HG02642 (cell line): Measurements from ENCODE around the gene TUBA4B.

Experiments
- ATAC-seq: cut with Tn5 transposase; IDR thresholded peaks from one replicate; pipeline ENCODE4 v1.9.1; 2021; ENCODE audit warnings: mild to moderate bottlenecking; ENCODE audit not compliant: unreplicated experiment, poor library complexity

TUBA4B gene

DNA sequence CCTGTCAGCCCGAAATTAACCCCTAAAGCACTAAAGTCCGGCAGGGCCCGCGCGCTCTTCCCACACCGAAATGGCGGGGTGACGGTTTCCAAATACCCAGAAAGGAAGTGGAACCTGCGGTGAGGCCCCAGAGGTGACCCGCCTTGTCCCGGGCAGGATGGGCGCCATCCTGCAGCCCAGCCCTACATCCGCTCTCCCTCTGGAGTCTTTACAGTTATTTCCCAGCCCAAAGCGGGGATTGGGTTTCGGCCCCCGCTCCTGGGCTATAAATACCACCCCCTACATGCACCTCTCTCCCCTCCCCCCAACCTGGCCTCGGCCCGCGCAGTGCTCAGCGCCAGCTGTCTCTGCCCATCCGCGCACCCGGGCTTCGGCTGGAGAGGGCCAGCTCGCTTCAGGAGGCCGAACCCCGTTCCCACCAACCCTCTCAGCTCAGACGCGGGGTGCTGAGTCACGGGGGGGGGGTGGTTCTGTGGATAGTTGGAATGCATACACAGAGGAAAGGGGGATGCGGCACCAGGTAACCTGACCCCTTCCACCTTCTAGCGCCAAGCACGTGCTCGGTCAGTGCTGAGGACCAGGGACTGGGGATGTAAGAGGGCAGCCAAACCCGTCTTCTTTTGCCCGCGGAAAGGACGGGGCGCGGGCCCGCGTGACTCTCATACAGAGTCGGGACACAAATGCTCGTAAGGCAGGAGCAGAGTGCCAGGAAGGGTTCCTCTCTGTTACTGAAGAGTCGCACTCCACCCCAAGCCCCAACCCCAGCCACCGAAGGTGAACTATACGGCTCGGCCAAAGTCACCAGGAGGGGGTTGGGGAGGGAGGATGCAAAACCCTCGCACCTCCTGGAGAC is at the start of gene TUBA4B:
TSS of gene TUBA4B (plus strand) at position 344 of the 853 bp plus-strand sequence. CDS start at position 509, 165 bp downstream.
- peak; percentile 12 for ATAC-seq

DNA sequence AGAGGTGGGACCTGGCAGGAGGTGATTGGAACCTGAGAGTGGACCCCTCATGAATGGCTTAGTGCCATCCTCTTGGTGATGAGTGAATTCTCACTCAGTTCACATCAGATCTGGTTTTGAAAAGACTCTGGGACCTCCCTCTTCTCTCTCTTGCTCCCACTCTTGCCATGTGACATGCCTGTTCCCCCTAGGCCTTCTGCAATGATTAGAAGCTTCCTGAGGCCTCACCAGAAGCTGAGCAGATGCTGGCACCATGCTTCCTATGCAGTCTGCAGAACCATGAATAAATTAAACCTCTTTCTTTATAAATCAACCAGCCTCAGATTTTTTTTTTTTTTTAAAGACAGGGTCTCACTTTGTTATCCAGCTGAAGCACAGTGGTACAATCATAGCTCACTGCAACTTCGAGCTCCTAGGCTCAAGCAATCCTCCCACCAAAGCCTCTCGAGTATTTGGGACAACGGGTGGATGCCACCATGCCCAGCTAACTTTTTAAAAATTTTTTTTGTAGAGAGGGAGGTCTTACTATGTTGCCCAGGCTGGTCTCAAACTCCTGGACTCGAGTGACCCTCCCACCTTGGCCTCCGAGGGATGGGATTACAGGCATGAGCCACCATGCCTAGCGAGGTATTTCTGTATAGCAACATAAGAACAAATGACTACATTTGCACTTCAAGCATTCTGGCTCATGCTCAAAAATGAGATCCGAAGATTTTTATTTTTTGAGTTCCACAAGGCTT is 48.4 kb upstream of the TUBA4B start:
- no peak for ATAC-seq

DNA sequence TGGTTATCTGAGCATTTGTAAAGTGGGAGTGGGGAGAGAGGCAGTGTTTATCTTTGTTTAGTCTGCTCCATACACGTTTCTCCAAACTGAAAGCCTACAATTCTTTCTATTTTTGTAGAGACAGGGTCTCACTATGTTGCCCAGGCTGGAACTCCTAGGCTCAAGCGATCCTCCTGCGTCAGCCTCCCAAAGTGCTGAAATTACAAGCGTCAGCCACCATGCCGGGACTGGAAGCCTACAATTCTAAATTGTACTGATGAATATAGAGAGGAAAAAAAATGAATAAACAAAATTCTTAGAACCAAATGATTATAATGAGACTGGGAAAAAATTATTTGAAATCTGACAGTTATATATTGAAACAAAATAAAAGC is 47.9 kb upstream of the TUBA4B start:
- ATAC-seq, result no peak

- ATAC-seq, result no peak
Measured at GRCh38 chr2:219205981-219206327, 47.1 kb upstream of the TUBA4B start.

DNA sequence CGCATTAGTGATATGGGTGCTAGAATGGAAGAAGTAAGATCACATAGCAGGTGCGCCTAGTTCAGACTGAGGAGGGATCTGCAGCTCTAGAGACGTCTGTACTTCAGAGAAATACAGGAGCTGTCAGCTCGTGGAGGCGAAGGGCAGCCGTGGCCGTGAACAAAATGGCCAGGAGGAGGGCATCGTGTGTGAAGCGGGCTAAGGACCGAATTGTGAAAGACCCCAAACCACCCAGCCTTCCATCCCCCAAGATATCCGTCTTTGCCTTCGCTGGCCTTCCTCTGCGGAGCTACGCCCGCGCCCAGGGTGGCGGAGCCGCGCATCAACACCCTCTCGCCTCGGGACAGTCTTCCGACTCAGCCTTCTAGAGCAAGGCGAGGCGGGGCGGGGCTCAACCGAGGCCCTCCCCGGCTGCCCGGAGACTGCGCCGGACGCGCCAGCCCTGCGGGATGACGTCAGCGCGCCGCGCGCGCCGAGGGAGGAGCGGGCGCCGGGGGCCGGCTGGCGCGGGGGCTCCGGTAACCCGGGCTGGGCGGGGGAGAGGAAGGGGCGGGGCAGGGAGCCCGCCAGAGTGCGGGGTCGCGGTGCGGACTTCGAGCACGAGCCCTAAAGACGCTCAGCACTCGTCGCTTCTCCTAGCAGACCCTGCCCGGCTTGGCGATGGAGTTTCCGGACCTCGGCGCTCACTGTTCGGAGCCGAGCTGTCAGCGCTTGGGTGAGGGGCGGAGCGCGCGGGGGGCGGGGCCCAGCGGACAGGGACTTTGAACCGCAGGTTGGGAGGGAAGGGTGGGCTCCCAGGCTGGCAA is 46.5 kb upstream of the TUBA4B start, which contains the start of gene ZFAND2B:
TSS of gene ZFAND2B (plus strand) at position 455 of the 806 bp plus-strand sequence. CDS start at position 661, 206 bp downstream.
- peak; percentile 97 for ATAC-seq

DNA sequence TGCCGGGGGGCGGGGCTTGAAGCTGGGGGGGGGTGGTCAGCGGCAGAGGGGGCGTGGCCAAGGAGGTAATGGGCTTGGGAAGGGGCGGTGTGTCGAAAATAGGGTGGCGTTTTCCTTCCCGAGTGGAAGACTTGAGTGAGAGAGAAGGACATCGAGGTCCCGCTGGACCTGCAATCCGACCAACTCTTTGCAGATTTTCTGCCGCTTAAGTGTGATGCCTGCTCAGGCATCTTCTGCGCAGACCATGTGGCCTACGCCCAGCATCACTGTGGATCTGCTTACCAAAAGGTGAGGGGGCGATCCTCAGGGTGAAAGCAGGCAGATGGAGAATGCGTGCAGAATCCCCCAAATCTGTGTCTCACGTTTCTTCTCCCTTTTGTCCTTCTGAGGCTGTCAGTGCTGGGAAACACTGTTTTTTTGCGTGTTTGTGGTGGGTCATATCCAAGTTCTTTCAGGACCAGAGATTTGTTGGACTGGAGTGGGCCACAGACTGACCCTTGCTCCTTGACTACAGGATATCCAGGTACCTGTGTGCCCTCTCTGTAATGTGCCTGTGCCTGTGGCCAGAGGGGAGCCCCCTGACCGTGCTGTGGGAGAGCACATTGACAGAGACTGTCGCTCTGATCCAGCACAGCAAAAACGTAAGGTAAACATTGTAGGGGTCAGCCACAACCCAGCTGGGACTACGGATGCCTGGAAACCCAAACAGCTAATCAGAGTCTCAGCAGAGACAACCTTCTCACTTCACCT is 45.7 kb upstream of the TUBA4B start:
- no peak for ATAC-seq

- no peak for ATAC-seq
Measured at GRCh38 chr2:219207884-219208740, 44.9 kb upstream of the TUBA4B start.

- no peak for ATAC-seq
Measured at GRCh38 chr2:219209236-219210195, 43.5 kb upstream of the TUBA4B start.

GRCh38 chr2:219210196-219210885 is 42.7 kb upstream of the TUBA4B start:
- no peak for ATAC-seq

DNA sequence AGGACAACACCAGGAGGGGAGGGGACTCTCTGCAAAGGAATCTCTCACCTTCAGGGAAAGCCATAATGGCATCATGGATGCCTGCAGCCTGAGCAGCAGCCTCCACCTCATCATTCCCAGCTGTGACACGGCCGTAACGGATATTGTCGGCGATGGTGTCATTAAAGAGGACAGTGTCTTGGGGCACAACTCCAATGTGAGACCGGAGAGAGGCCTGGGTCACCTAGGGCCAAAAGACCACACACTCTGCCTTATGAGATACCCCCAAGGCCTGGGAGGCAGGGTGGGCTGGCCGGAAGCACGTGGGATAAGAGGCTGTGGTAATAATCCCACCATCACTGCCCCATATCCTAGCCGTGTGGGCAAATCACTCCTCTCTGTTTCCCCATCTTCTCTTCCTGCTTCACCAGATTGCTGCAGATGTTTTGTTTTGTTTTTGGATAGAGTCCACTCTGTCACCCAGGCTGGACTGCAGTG is 42.1 kb upstream of the TUBA4B start:
- ATAC-seq, result no peak

DNA sequence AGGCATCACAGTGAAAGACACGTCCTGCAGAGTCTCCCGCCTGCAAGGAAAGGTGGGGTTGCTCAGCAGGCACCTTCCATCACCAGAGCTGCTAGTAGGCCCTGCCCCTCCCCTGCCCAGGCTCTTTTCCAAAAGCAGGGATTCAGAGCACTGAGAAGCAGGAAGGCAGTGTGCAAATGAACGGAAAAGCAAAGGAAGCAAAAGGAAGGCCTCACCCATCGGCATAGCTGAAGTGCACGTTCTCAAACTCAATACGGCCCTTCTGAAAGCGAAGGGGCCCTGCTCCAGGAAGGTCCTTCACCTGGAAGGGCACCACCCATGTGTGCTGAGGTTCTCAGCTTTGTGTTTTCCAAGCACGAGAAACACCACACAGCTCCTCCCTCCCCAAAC is 40.0 kb upstream of the TUBA4B start:
- ATAC-seq, result no peak

DNA sequence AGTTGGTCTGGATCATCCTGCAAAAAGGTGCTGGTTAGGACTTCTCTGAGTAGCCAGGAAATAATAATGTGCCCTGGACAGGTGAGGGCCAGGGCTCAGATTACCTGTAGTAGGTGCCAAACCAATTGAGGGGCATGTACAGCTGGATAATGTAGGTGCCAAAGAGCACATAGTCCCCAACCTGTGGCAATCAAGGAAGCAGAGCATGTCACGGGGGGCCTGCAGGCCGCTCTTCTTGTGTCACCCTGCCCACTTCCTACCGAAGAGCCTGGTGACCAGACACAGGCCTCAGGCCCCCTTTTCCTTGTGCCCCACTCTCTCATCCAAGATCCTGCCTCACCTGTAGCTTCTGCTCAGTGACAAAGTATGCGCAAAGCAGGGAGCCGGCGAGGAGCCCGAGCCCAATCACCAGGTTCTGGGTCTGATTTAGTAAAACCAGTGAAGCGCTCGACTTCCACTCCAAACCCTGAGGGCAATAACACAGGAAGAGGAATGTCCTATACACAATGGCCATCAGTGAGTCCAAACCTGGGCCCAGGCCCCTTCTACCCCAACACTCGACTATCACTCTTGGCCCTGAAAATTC is 39.5 kb upstream of the TUBA4B start:
- ATAC-seq, result no peak

DNA sequence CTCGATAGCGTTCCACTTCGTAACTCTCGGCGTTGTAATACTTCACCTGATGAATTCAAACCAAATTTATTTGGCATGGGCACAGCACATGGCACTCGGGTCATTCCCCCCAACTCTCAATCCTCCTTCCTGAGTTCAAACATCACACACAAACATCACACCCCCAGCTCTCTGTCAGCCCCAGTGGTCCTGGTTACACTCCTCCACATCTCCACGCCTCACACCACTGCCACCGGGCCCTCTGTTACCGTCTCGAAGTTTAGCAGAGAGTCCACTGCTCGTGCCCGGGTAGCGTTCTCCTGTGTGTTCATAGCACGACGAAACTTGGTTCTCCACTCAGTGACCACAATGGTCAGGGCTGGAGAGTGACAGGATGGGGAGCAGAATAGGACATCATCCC is 38.9 kb upstream of the TUBA4B start:
- no peak for ATAC-seq

GRCh38 chr2:219214786-219215185 is 38.3 kb upstream of the TUBA4B start:
- ATAC-seq, result no peak

DNA sequence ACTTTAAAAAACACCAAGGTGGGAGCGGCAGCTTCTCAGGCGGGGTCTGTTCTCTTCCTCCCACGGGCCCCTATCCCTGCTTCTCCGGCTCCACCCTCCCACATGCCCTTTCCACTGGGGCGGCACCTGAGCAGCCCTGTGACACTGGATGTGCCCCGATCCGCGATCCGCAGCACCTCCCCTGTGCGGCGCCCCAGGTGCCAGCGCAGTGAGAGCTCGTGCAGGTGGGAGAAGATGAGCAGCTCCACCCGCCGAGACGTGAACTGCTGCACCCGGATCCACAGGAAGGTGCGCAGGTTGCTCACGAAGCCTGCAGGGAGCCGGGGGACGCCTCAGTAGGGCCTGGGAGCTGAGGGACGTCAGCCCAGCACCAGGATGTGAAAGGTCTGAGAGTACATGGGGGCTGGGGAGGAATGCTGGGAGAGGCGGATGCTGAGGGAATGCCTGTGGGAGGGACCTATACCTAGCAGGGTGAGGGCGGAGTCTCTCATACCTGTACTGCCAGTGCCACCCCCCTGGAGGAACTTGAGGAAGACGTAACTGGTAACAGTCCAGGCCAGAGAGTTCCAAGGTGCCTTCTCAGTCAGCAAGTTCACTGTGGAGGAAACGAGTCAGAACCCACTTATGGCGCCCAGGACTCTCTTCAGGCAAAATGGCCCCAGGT is 37.0 kb upstream of the TUBA4B start:
- no peak for ATAC-seq

DNA sequence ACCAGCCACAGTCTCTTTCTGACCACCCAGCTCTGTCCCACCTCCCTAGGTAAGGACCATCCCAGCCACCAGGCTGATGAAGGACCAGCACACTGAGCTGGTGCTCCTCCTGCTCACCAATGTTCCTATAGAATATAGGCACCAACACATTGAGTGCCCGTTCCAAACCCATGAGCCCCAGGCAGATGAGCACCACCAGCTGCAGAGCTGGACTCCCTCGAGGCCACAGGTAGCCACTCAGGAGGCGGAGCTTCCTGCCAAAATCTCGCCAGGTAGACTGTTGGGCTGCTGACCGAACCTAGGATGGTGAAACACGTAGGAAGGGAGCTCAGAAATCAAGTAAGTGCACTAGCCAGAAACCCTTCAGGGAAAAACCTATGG is 36.5 kb upstream of the TUBA4B start:
- no peak for ATAC-seq
